OCI-LY7 (cell line): ENCODE results near the gene PAK1.

Source experiments
- EZH2phosphoT487 ChIP-seq: fragments of 200-600 bp; sonication (generic); IDR thresholded peaks from 2 replicates; pipeline ENCODE4 v1.6.1; 2018; ENCODE audit warnings: low read depth, borderline replicate concordance, mild to moderate bottlenecking, mixed run types, antibody characterized with exemption, low read length, moderate library complexity, mixed read lengths
- TF ChIP-seq, protein P1 (sequence below): fragments of 200-600 bp; sonication (generic); conservative IDR thresholded peaks from 2 replicates; pipeline ENCODE4 v1.5.1; 2014; ENCODE audit warnings: mild to moderate bottlenecking, antibody characterized with exemption, low read length, moderate library complexity, mixed read lengths

- TF ChIP-seq, protein P1, sequence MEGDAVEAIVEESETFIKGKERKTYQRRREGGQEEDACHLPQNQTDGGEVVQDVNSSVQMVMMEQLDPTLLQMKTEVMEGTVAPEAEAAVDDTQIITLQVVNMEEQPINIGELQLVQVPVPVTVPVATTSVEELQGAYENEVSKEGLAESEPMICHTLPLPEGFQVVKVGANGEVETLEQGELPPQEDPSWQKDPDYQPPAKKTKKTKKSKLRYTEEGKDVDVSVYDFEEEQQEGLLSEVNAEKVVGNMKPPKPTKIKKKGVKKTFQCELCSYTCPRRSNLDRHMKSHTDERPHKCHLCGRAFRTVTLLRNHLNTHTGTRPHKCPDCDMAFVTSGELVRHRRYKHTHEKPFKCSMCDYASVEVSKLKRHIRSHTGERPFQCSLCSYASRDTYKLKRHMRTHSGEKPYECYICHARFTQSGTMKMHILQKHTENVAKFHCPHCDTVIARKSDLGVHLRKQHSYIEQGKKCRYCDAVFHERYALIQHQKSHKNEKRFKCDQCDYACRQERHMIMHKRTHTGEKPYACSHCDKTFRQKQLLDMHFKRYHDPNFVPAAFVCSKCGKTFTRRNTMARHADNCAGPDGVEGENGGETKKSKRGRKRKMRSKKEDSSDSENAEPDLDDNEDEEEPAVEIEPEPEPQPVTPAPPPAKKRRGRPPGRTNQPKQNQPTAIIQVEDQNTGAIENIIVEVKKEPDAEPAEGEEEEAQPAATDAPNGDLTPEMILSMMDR: no peak
- TF ChIP-seq EZH2phosphoT487: no peak
Observed at GRCh38 chr11:77473801-77474683, at the start of gene PAK1.
